PC-3 (cell line): ENCODE results near the gene ERAP2. TPM values are rescaled to one million over a fixed set of nuclear protein-coding genes. Genes with fewer than 3 reads are reported as not detected.

Source experiments
- ATAC-seq: fragments of 200-7000 bp; cut with Tn5 transposase; 2 replicates; pipeline ENCODE4 v1.9.1; 2020; ENCODE audit warnings: mild to moderate bottlenecking, moderate library complexity
- BruUV-seq: library from RNA; stranded (reverse); fragments of 400-500 nt; replicated peaks from 2 replicates; lab custom pipeline; 2021; lab: Mats Ljungman, UMichigan
- CTCF ChIA-PET: fragments of 300-600 bp; sonication (Branson Sonifier 250); formaldehyde crosslinking; loops from one replicate; lab custom pipeline; 2022; ENCODE audit warnings: antibody characterized with exemption; lab: Charles Lee
- POLR2A ChIA-PET: fragments of 300-600 bp; sonication (Branson Sonifier 250); formaldehyde crosslinking; loops from one replicate; lab custom pipeline; 2022; ENCODE audit warnings: antibody characterized with exemption; ENCODE audit not compliant: unreplicated experiment; lab: Charles Lee
- DNase-seq: peaks from one replicate; pipeline ENCODE4 v3.0.0-alpha.2; 2015
- H2AFZ ChIP-seq: fragments of 300-600 bp; sonication (generic); 2 replicates; pipeline ENCODE4 v1.6.0; 2016; ENCODE audit warnings: antibody characterized with exemption, low read length
- H3F3A ChIP-seq: fragments of 300-600 bp; sonication (generic); one replicate; pipeline ENCODE4 v1.6.0; 2017; ENCODE audit warnings: antibody characterized with exemption, low read length, control low read depth, mild to moderate bottlenecking; ENCODE audit not compliant: unreplicated experiment
- H3K27ac ChIP-seq: fragments of 300-600 bp; sonication (generic); 2 replicates; pipeline ENCODE4 v1.5.1; 2016; ENCODE audit warnings: mild to moderate bottlenecking, low read length
- H3K27me3 ChIP-seq: fragments of 300-600 bp; sonication (generic); 2 replicates; pipeline ENCODE4 v1.6.1; 2016; ENCODE audit warnings: low read length, mixed read lengths
- H3K36me3 ChIP-seq: fragments of 300-600 bp; sonication (generic); 2 replicates; pipeline ENCODE4 v1.6.1; 2016; ENCODE audit warnings: low read depth, mixed run types, low read length, mixed read lengths
- H3K4me1 ChIP-seq: fragments of 300-600 bp; sonication (generic); 2 replicates; pipeline ENCODE4 v1.5.1; 2016; ENCODE audit warnings: low read length; ENCODE audit not compliant: insufficient read depth
- H3K4me2 ChIP-seq: fragments of 300-600 bp; sonication (generic); 2 replicates; pipeline ENCODE4 v1.6.0; 2016; ENCODE audit warnings: low read length
- H3K4me3 ChIP-seq: fragments of 300-600 bp; sonication (generic); 2 replicates; pipeline ENCODE4 v1.5.1; 2016; ENCODE audit warnings: mild to moderate bottlenecking, low read length, mixed read lengths
- H3K79me2 ChIP-seq: fragments of 300-600 bp; sonication (generic); 2 replicates; pipeline ENCODE4 v1.6.1; 2017; ENCODE audit warnings: low read length, mixed read lengths
- H3K9ac ChIP-seq: fragments of 300-600 bp; sonication (generic); 2 replicates; pipeline ENCODE4 v1.6.0; 2016; ENCODE audit warnings: mild to moderate bottlenecking, low read length
- H3K9me2 ChIP-seq: fragments of 300-600 bp; sonication (generic); replicated peaks from 2 replicates; pipeline ENCODE4 v1.6.1; 2016; ENCODE audit warnings: mixed run types, low read length, mixed read lengths
- H3K9me3 ChIP-seq: fragments of 300-600 bp; sonication (generic); 2 replicates; pipeline ENCODE4 v1.6.1; 2016; ENCODE audit warnings: low read length, mixed read lengths
- H4K20me1 ChIP-seq: fragments of 300-600 bp; sonication (generic); 2 replicates; pipeline ENCODE4 v1.6.1; 2016; ENCODE audit warnings: low read length, mixed read lengths
- CTCF ChIP-seq: fragments of 300-600 bp; sonication (generic); conservative IDR thresholded peaks from 2 replicates; pipeline ENCODE4 v1.5.1; 2017; ENCODE audit warnings: antibody characterized with exemption, low read depth, mild to moderate bottlenecking, low read length
- EZH2 ChIP-seq: fragments of 300-600 bp; sonication (generic); IDR thresholded peaks from one replicate; pipeline ENCODE4 v1.6.1; 2017; ENCODE audit warnings: antibody characterized with exemption, mild to moderate bottlenecking, low read length; ENCODE audit not compliant: unreplicated experiment
- EZH2phosphoT487 ChIP-seq: fragments of 300-600 bp; sonication (generic); IDR thresholded peaks from 2 replicates; pipeline ENCODE4 v1.6.1; 2018; ENCODE audit warnings: mild to moderate bottlenecking, antibody characterized with exemption, low read length, borderline replicate concordance
- intact Hi-C: fragments of 100-400 bp; cut with micrococcal nuclease; formaldehyde crosslinking; loops from 2 replicates; pipeline ENCODE4 v1.9.0; 2023
- total RNA-seq: library from RNA; depleted of rRNA; stranded (reverse); fragments of >200 nt; gene quantifications from 2 replicates; pipeline ENCODE4 v1.2.3, GENCODE V29; 2014

ERAP2 gene
- total RNA-seq, 1 experiment from 2014 or later: 9.6 TPM

DNA sequence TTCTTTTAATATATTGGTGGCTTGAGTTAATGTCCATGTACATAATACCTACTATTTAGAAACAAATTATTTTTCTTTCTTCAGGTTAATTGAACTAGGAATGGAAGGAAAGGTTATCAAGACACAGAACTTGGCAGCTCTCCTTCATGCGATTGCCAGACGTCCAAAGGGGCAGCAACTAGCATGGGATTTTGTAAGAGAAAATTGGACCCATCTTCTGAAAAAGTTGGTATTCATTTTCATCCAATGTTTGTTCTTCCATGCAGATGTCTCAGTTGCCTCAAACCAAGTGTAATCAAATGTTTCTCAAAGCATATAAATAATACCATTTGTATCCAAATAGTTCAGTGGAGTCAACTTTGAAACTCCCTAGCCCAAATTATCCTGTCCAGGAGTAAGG is 36.9 kb downstream of the ERAP2 start:
- Histone ChIP-seq H3K9ac (no peak overlapping the region), H3K36me3 (no peaks in the 10 kb centered on the region), H3K79me2 (no peaks in the 10 kb centered on the region), H3K27ac (no peak overlapping the region), H3K4me2 (no peak overlapping the region), H3K4me1 (no peaks in the 10 kb centered on the region), H2AFZ (no peak overlapping the region), H4K20me1 (no peaks in the 10 kb centered on the region), H3K4me3 (no peak overlapping the region), H3K9me2 (no peaks in the 10 kb centered on the region), H3K9me3 (no peaks in the 10 kb centered on the region), H3F3A (no peaks in the 10 kb centered on the region), H3K27me3 (no peaks in the 10 kb centered on the region)
- DNase-seq (no peak), ATAC-seq (no peak)
- POLR2A ChIA-PET: interaction anchor here (0.6 kb wide), 1 partner anchor 106 kb away, joined by 3 read pairs; no protein-coding TSS in a partner anchor
- intact Hi-C loops: no loop called here
- TF ChIP-seq CTCF: no peak
- no peak for TF ChIP-seq EZH2
- TF ChIP-seq EZH2phosphoT487: no peak
- no TSS peak for BruUV-seq
- CTCF ChIA-PET: no interaction called here

DNA sequence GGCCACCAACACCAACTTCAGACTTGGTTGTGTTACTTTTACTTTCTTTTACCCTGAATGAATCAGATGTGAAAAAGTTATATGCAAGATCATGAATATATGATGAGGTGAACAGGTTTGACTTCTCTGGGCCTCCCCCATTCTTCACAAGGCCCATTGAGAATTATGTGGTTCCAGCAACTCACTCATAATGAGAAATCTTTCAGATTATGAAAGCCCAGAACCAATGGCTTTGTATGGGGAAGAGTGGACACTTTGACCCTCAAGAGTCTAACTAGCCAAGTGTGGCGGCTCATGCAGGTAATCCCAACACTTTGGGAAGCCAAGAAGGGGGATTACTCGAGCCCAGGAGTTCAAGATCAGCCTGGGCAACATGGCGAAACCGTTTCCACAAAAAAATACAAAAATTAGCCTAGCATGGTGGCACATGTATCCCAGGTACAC is 43.5 kb downstream of the ERAP2 start:
- ChIA-PET CTCF (no interaction called here), POLR2A (no interaction called here)
- Histone ChIP-seq H3K36me3 (no peaks in the 10 kb centered on the region), H3K27ac (no peak overlapping the region), H3K9me2 (0 out of 2 replicates have a peak, but pooled peaks cover 3% of the 10 kb centered on the region), H3K4me3 (no peak overlapping the region), H2AFZ (no peak overlapping the region), H3K79me2 (no peaks in the 10 kb centered on the region), H4K20me1 (no peaks in the 10 kb centered on the region), H3K9ac (no peak overlapping the region), H3K27me3 (no peaks in the 10 kb centered on the region), H3K9me3 (no peaks in the 10 kb centered on the region), H3K4me1 (peaks cover 18% of the 10 kb centered on the region), H3K4me2 (no peak overlapping the region), H3F3A (no peaks in the 10 kb centered on the region)
- TF ChIP-seq EZH2phosphoT487 (no peak), CTCF (no peak), EZH2 (no peak)
- DNase-seq: no peak
- no peak for ATAC-seq
- no TSS peak for BruUV-seq
- intact Hi-C loops: loop anchor here (5.0 kb wide), 1 partner anchor 223 kb away; the partner anchor contains the start of gene LIX1

- DNase-seq: no peak
- Histone ChIP-seq H3K9me3 (no peaks in the 10 kb centered on the region), H3F3A (no peaks in the 10 kb centered on the region), H3K27ac (no peak overlapping the region), H3K4me3 (no peak overlapping the region), H3K9me2 (0 out of 2 replicates have a peak, but pooled peaks cover 3% of the 10 kb centered on the region), H3K4me2 (no peak overlapping the region), H3K27me3 (no peaks in the 10 kb centered on the region), H4K20me1 (no peaks in the 10 kb centered on the region), H3K36me3 (no peaks in the 10 kb centered on the region), H2AFZ (no peak overlapping the region), H3K79me2 (no peaks in the 10 kb centered on the region), H3K9ac (no peak overlapping the region), H3K4me1 (peaks cover 18% of the 10 kb centered on the region)
- TF ChIP-seq EZH2phosphoT487 (no peak), EZH2 (no peak)
- ChIA-PET CTCF (no interaction called here), POLR2A (no interaction called here)
- ATAC-seq: no peak
- intact Hi-C loops: loop anchor here (5.0 kb wide), 1 partner anchor 221 kb away; the partner anchor contains the start of gene LIX1
- BruUV-seq: no TSS peak
Observed at GRCh38 chr5:96920744-96921355, 44.5 kb downstream of the ERAP2 start.
